Mucosa of descending colon (tissue), 3 donors: ENCODE measurements around the gene CACNA2D3. TPM values are rescaled to one million over a fixed set of nuclear protein-coding genes. Genes with fewer than 3 reads are reported as not detected.

Source experiments
- ATAC-seq: fragments of 200-7000 bp; cut with Tn5 transposase; one replicate; pipeline ENCODE4 v1.9.1; 2020; ENCODE audit warnings: mild to moderate bottlenecking, moderate library complexity
- DNase-seq, 3 donors: peaks; one replicate each; pipeline ENCODE4 v3.0.0-alpha.2; 2020
- H3K36me3 ChIP-seq: fragments of 200-600 bp; one replicate; pipeline ENCODE4 v1.8.0; 2021; ENCODE audit warnings: low read depth, mild to moderate bottlenecking
- H3K4me1 ChIP-seq: fragments of 200-600 bp; one replicate; pipeline ENCODE4 v1.8.0; 2021; ENCODE audit warnings: low read depth, mild to moderate bottlenecking
- H3K4me3 ChIP-seq: fragments of 200-600 bp; one replicate; pipeline ENCODE4 v1.8.0; 2021; ENCODE audit warnings: mild to moderate bottlenecking
- H3K9me3 ChIP-seq: fragments of 200-600 bp; one replicate; pipeline ENCODE4 v1.8.0; 2021; ENCODE audit warnings: mild to moderate bottlenecking
- intact Hi-C, 2 donors: fragments of 100-400 bp; cut with DNase I in 1 of 2; cut with micrococcal nuclease in 1 of 2; formaldehyde crosslinking; loops; one replicate each; pipeline versions ENCODE4 v1.11.0 to v1.11.1; 2022; cut with DNase I, micrococcal nuclease
- total RNA-seq, 3 donors: library from RNA; stranded (reverse); fragmentation: NEBNext Ultra II Directional in 2 of 3; extraction: Animal tissue kit (Norgen Biotek cat#: 25700) in 2 of 3; gene quantifications; one replicate each; pipeline versions ENCODE4 v1.2.1 to v1.2.4, GENCODE V29; 2021 to 2023
- TF ChIP-seq, protein P1 (sequence below): fragments of 200-600 bp; IDR thresholded peaks from one replicate; pipeline ENCODE4 v1.8.0; 2022; ENCODE audit warnings: antibody characterized with exemption, mild to moderate bottlenecking
- donor health status: DM: no; HTN: no; CAD: no; lungs with moderate emphysema.
- donor health status: DM: no; HTN: no; CAD: no.
- donor health status: DM: no; HTN: yes; CAD: no.

CACNA2D3 gene
- total RNA-seq, 3 donors from 2014 or later: 0.34 to 3.5 (median 0.55) TPM

DNA sequence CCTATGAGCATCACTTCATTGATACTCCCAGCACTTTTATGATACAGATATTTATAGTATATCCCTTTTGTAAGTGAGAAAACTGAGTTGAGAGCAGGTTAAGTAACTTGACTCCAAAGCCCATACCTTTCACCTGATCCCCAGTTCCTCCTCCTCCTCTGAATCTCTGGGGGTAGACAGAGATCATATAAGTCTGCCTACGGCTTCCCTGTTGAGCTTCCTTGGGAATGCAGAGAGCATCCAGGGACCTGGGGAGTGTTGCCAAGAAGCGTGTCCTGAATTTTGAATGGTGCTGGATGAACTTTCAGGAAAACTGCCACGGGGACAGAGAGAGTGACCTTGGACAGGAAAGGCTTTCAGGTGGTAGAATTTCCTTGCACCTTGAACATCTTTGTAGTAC is 537.0 kb downstream of the CACNA2D3 start:
- no peak for DNase-seq
- H3K4me1 ChIP-seq: no peaks in the 10 kb centered on the region
- no peak for ATAC-seq
- H3K4me3 ChIP-seq: no peak overlapping the region
- no peaks in the 10 kb centered on the region for H3K9me3 ChIP-seq
- intact Hi-C loops: no loop called here
- TF ChIP-seq, protein P1, sequence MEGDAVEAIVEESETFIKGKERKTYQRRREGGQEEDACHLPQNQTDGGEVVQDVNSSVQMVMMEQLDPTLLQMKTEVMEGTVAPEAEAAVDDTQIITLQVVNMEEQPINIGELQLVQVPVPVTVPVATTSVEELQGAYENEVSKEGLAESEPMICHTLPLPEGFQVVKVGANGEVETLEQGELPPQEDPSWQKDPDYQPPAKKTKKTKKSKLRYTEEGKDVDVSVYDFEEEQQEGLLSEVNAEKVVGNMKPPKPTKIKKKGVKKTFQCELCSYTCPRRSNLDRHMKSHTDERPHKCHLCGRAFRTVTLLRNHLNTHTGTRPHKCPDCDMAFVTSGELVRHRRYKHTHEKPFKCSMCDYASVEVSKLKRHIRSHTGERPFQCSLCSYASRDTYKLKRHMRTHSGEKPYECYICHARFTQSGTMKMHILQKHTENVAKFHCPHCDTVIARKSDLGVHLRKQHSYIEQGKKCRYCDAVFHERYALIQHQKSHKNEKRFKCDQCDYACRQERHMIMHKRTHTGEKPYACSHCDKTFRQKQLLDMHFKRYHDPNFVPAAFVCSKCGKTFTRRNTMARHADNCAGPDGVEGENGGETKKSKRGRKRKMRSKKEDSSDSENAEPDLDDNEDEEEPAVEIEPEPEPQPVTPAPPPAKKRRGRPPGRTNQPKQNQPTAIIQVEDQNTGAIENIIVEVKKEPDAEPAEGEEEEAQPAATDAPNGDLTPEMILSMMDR: no peak
- H3K36me3 ChIP-seq: no peaks in the 10 kb centered on the region

DNA sequence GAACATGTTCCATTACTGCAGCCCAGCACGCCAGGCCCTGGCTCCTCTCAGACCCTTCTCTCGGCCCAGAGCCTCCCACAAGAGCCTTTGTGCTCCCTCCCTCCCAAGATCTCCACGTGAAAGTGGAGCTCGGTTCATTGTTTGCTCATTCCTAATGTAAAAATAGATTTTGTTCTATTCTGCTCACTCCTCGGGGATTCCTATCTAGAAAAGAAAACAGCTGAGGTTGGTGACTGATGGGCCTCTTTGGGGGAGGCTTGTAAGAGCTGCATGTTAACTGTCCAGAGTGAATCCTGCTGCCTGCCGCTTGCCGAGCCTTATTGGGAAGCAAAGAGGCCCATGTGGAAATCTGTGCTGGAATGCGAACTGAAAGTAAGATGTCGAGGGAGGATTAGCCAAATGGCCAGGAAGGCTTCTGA is 538.4 kb downstream of the CACNA2D3 start:
- TF ChIP-seq, protein P1: no peak
- Histone ChIP-seq H3K36me3 (no peaks in the 10 kb centered on the region), H3K4me1 (no peaks in the 10 kb centered on the region), H3K9me3 (no peaks in the 10 kb centered on the region), H3K4me3 (no peak overlapping the region)
- DNase-seq (no peak), ATAC-seq (no peak)
- intact Hi-C loops: no loop called here

DNA sequence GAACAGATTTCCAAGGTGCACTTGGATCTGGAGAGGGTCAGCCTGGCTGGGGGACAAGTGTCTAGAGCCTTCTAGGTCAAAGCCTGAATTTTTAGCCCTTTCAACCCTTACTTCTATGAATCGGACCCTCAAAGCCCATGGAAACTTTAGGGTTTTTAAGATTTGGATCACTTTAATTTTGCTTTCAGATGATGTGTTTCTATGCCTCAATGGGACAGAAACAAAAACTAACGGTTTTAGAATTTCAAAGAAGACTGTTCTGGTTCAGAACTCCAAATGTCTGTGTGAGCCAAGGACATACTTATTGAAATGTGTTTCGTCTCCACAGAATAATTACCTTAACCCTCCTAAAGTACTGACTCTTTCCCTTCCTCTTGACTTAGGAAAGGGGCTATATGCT is 538.8 kb downstream of the CACNA2D3 start:
- H3K9me3 ChIP-seq: no peaks in the 10 kb centered on the region
- H3K36me3 ChIP-seq: no peaks in the 10 kb centered on the region
- ATAC-seq (no peak), DNase-seq (no peak)
- H3K4me3 ChIP-seq: no peak overlapping the region
- TF ChIP-seq, protein P1: no peak
- no peaks in the 10 kb centered on the region for H3K4me1 ChIP-seq
- intact Hi-C loops: no loop called here

DNA sequence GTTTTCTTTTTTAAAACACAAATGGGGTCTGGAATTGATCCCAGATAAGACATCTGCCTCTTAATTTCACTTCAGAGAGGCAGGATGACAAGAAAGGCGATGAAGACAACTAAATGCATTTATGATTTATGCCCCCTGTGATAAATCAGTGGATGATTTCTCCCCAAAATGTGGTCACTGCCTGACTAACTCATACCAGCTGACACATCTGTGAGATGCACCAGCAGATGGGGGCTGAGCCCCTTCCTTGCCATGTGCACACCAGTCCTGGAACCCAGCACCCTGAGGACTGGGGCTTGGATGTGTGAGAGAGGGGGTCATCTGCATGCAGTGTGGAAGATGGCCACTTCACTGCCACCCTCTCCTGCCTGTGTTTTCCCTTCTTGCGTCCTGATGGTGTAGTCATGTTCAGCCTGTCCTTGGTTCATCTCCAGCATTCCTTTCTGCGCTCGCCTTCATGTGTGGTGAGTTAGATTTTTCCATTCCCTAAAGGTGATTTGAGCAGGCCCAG is 541.2 kb downstream of the CACNA2D3 start:
- H3K36me3 ChIP-seq: no peaks in the 10 kb centered on the region
- DNase-seq (no peak), ATAC-seq (no peak)
- no peaks in the 10 kb centered on the region for H3K9me3 ChIP-seq
- H3K4me3 ChIP-seq: no peak overlapping the region
- TF ChIP-seq, protein P1: no peak
- intact Hi-C loops: no loop called here
- H3K4me1 ChIP-seq: no peaks in the 10 kb centered on the region

DNA sequence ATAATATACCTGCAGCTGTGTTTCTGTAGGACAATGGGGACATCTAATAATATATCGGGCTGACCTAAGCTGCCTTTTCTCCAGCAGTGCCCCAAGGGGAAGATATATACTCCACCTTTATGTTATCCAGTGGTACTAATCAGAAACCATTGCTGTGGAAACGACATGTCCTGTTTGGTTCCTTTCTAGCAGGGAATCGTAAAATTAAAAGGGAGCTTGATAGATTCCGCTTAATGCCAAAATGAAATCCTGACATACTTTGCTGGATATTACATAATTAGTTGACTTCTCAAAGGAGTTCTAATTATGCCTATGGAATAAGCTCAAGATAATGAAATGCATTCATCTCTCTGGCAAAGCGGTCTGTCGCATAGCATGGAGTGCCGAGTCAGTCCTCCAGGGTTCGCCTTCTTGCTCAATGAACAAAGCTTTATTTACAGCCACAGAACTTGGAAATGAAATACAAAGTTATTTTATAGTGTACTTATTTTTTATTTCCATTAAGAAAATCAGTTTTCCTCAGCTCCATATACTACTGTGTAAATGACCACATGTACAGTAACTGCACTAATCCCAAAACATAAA is 542.8 kb downstream of the CACNA2D3 start:
- Histone ChIP-seq H3K9me3 (no peaks in the 10 kb centered on the region), H3K36me3 (no peaks in the 10 kb centered on the region), H3K4me1 (peaks cover 3% of the 10 kb centered on the region), H3K4me3 (no peak overlapping the region)
- intact Hi-C loops: no loop called here
- no peak for DNase-seq
- no peak for ATAC-seq
- TF ChIP-seq, protein P1: no peak

DNA sequence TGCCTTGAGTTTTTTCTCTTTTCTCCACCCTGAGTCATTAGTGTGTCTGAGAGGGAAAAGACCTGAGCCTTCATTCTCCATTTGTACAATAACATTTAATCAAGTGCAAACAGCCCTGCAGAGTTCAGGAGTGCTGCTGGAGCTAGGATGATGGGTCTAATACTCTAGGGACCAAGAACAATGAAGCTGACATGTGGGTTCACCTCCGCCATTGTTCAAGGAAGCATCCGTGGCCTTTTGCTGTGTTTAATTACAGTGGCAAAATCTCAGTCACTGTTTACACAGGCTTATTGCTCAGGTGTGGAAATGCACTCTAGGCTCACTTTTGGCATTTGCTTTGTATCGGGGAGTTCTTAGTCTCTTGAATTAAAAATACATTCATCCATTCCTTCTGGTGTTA is 545.9 kb downstream of the CACNA2D3 start:
- TF ChIP-seq, protein P1: no peak
- Histone ChIP-seq H3K4me1 (peaks cover 13% of the 10 kb centered on the region), H3K4me3 (no peak overlapping the region), H3K9me3 (no peaks in the 10 kb centered on the region), H3K36me3 (no peaks in the 10 kb centered on the region)
- intact Hi-C loops: no loop called here
- DNase-seq: no peak
- no peak for ATAC-seq
